PC-9 (cell line): ENCODE results near the gene PROSER3. TPM values are rescaled to one million over a fixed set of nuclear protein-coding genes. Genes with fewer than 3 reads are reported as not detected.

Source experiments
- BruUV-seq: library from RNA; stranded (reverse); fragments of 400-500 nt; replicated peaks from 2 replicates; lab custom pipeline; 2021; lab: Mats Ljungman, UMichigan
- CTCF ChIA-PET: fragments of 300-600 bp; sonication (Branson Sonifier 250); formaldehyde crosslinking; loops from one replicate; lab custom pipeline; 2022; ENCODE audit warnings: antibody characterized with exemption; lab: Charles Lee
- POLR2A ChIA-PET: fragments of 300-600 bp; sonication (Branson Sonifier 250); formaldehyde crosslinking; loops from one replicate; lab custom pipeline; 2022; ENCODE audit warnings: antibody characterized with exemption; ENCODE audit not compliant: unreplicated experiment; lab: Charles Lee
- DNase-seq, 2 experiments: peaks; one replicate each; pipeline versions ENCODE4 v3.0.0 to v3.0.0-alpha.2; 2015 to 2022; ENCODE audit warnings: mixed read lengths in 1 of 2
- H2AFZ ChIP-seq: fragments of 200-600 bp; sonication (generic); 2 replicates; pipeline ENCODE4 v1.8.1; 2017; ENCODE audit warnings: antibody characterized with exemption
- H3F3A ChIP-seq: fragments of 200-600 bp; sonication (generic); 2 replicates; pipeline ENCODE4 v1.8.1; 2017; ENCODE audit warnings: antibody characterized with exemption, mild to moderate bottlenecking, low read depth; ENCODE audit not compliant: insufficient read depth
- H3K27ac ChIP-seq: fragments of 200-600 bp; sonication (generic); 2 replicates; pipeline ENCODE4 v1.6.1; 2016; ENCODE audit warnings: mixed run types
- H3K27me3 ChIP-seq: fragments of 200-600 bp; sonication (generic); 2 replicates; pipeline ENCODE4 v1.6.1; 2016; ENCODE audit warnings: low read depth, mixed run types; ENCODE audit not compliant: insufficient read depth
- H3K36me3 ChIP-seq: fragments of 200-600 bp; sonication (generic); 2 replicates; pipeline ENCODE4 v1.6.1; 2016; ENCODE audit warnings: low read depth, mixed run types
- H3K4me1 ChIP-seq: fragments of 200-600 bp; sonication (generic); replicated peaks from 2 replicates; pipeline ENCODE4 v1.6.1; 2016; ENCODE audit warnings: mixed run types; ENCODE audit not compliant: insufficient read depth
- H3K4me2 ChIP-seq: fragments of 200-600 bp; sonication (generic); 2 replicates; pipeline ENCODE4 v1.6.1; 2017; ENCODE audit warnings: mixed run types
- H3K4me3 ChIP-seq: fragments of 200-600 bp; sonication (generic); 2 replicates; pipeline ENCODE4 v1.6.1; 2016; ENCODE audit warnings: mixed run types
- H3K79me2 ChIP-seq: fragments of 200-600 bp; sonication (generic); 2 replicates; pipeline ENCODE4 v1.6.1; 2017; ENCODE audit warnings: low read depth, mixed run types
- H3K9me2 ChIP-seq: fragments of 200-600 bp; sonication (generic); 2 replicates; pipeline ENCODE4 v1.8.1; 2017; ENCODE audit warnings: mild to moderate bottlenecking; ENCODE audit not compliant: insufficient read depth
- H3K9me3 ChIP-seq: fragments of 200-600 bp; sonication (generic); 2 replicates; pipeline ENCODE4 v1.8.1; 2016; ENCODE audit warnings: low read depth; ENCODE audit not compliant: insufficient read depth
- H4K20me1 ChIP-seq: fragments of 200-600 bp; sonication (generic); 2 replicates; pipeline ENCODE4 v1.8.1; 2017; ENCODE audit not compliant: insufficient read depth
- EZH2 ChIP-seq: fragments of 200-600 bp; sonication (generic); IDR thresholded peaks from 2 replicates; pipeline ENCODE4 v1.8.0; 2017; ENCODE audit warnings: antibody characterized with exemption, low read depth
- intact Hi-C: fragments of 100-400 bp; cut with micrococcal nuclease; formaldehyde crosslinking; loops from one replicate; pipeline ENCODE4 v1.10.0; 2022; ENCODE audit not compliant: unreplicated experiment
- total RNA-seq: library from RNA; stranded (reverse); gene quantifications from 2 replicates; pipeline ENCODE4 v1.2.3, GENCODE V29; 2021
- TF ChIP-seq, protein P1 (sequence below): fragments of 200-600 bp; sonication (generic); conservative IDR thresholded peaks from 2 replicates; pipeline ENCODE4 v1.6.1; 2017; ENCODE audit warnings: mixed run types, antibody characterized with exemption, mild to moderate bottlenecking, moderate library complexity

Gene PROSER3
- total RNA-seq, 1 experiment from 2014 or later = 52.2 TPM

DNA sequence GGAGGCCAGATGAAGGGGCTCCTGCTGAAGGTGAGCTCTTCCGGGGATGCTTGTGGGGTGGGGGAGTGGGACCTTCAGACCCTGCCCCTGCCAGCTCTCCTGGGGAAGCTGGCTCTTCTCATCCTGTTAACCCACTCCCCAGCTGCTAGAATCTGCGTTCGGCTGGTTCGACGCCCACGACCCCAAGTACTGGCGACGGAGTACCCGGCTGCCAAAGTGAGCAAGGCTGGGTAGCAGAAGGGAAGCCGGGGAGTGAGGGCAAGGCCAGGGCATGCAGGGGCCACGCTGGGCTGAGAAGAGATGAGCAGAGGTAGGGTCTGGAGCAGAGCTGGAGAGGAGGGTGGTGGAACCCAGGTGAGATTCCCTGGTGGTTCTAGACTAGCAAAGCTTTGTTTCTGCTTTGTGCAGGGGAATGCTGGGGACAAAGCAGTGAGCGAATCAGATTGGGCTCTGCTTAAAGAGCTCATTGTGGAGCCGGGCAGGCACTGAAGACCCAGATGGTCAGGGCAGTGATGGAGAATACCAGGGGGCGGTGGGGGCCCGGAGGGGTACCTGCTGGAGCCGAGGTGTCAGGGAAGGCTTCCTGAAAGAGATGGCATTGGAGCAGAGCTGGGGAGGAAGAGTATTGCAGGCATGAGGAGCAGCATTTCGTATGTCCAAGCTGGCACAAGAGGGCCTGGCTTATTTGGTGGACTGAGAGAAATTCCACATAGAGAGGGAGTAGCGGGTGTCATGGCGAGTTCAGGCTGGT lies 29.8 kb upstream of the PROSER3 start:
- BruUV-seq = no TSS peak
- Histone ChIP-seq H3K27me3 (no peaks in the 10 kb centered on the region), H3K4me3 (no peak overlapping the region), H3K4me1 (no peaks in the 10 kb centered on the region), H3K36me3 (no peaks in the 10 kb centered on the region; the same call in 1 of the 2 replicates), H3K9me3 (no peaks in the 10 kb centered on the region), H3K4me2 (no peak overlapping the region), H3K79me2 (no peaks in the 10 kb centered on the region), H2AFZ (no peak overlapping the region), H4K20me1 (no peaks in the 10 kb centered on the region), H3K27ac (no peak overlapping the region), H3F3A (no peaks in the 10 kb centered on the region), H3K9me2 (no peaks in the 10 kb centered on the region)
- DNase-seq = no peak
- ChIA-PET CTCF (no interaction called here), POLR2A (interaction anchor here (0.8 kb wide), 1 partner anchor 604 kb away, joined by 5 read pairs; no protein-coding TSS in a partner anchor)
- intact Hi-C loops = no loop called here
- TF ChIP-seq, protein P1, sequence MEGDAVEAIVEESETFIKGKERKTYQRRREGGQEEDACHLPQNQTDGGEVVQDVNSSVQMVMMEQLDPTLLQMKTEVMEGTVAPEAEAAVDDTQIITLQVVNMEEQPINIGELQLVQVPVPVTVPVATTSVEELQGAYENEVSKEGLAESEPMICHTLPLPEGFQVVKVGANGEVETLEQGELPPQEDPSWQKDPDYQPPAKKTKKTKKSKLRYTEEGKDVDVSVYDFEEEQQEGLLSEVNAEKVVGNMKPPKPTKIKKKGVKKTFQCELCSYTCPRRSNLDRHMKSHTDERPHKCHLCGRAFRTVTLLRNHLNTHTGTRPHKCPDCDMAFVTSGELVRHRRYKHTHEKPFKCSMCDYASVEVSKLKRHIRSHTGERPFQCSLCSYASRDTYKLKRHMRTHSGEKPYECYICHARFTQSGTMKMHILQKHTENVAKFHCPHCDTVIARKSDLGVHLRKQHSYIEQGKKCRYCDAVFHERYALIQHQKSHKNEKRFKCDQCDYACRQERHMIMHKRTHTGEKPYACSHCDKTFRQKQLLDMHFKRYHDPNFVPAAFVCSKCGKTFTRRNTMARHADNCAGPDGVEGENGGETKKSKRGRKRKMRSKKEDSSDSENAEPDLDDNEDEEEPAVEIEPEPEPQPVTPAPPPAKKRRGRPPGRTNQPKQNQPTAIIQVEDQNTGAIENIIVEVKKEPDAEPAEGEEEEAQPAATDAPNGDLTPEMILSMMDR = no peak
- TF ChIP-seq EZH2 = no peak

DNA sequence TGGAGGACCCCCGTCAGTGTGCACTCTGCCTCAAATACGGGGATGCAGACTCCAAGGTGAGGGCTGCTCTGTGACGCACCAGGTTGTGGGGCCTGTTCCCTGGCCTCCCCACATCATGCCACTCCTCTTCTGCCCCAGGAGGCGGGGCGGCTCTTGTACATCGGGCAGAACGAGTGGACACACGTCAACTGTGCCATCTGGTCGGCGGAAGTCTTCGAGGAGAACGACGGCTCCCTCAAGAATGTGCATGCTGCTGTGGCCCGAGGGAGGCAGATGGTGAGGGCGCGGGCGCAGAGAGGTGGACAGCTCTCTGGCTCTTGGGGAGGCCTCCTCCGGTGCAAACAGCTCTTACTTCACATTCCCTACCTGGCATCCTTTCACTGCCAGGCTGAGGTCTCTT lies 29.0 kb upstream of the PROSER3 start:
- POLR2A ChIA-PET = interaction anchor here (0.8 kb wide), 1 partner anchor 604 kb away, joined by 5 read pairs; no protein-coding TSS in a partner anchor
- no peaks in the 10 kb centered on the region for H3K27me3 ChIP-seq
- H3K79me2 ChIP-seq = no peaks in the 10 kb centered on the region

DNA sequence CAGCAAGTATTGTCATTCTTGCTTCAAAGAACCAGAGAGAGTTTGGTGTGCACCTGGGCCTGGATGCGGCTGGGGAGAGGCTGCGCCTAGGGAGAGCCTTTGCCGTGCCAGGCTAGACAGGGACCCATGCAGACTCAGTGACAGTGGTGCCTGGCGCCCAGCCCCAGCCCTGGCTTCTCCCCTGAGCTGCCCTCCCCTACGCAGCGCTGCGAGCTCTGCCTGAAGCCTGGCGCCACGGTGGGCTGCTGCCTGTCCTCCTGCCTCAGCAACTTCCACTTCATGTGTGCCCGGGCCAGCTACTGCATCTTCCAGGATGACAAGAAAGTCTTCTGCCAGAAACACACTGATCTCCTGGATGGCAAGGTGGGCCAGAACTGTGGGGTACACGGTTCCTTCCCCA lies 28.2 kb upstream of the PROSER3 start:
- BruUV-seq = no TSS peak
- POLR2A ChIA-PET = no interaction called here
- Histone ChIP-seq H3K36me3 (no peaks in the 10 kb centered on the region; the same call in 1 of the 2 replicates), H3K9me3 (no peaks in the 10 kb centered on the region), H4K20me1 (no peaks in the 10 kb centered on the region), H3K4me3 (no peak overlapping the region), H3K27me3 (no peaks in the 10 kb centered on the region), H3K4me2 (no peak overlapping the region), H3K27ac (no peak overlapping the region), H3K79me2 (no peaks in the 10 kb centered on the region), H3K4me1 (no peaks in the 10 kb centered on the region), H2AFZ (no peak overlapping the region), H3K9me2 (no peaks in the 10 kb centered on the region), H3F3A (no peaks in the 10 kb centered on the region)
- intact Hi-C loops = no loop called here
- no peak for TF ChIP-seq EZH2
- TF ChIP-seq, protein P1 = no peak
- no peak for DNase-seq
- CTCF ChIA-PET = no interaction called here

More for the DNA sequence above, 29.0 kb upstream of the PROSER3 start:
- no peaks in the 10 kb centered on the region for H3K9me2 ChIP-seq
- H3K4me3 ChIP-seq = no peak overlapping the region
- H3K4me1 ChIP-seq = no peaks in the 10 kb centered on the region
- TF ChIP-seq, protein P1 = no peak
- no peak for TF ChIP-seq EZH2
- intact Hi-C loops = no loop called here
- no peaks in the 10 kb centered on the region for H3F3A ChIP-seq
- DNase-seq = no peak
- H3K36me3 ChIP-seq = no peaks in the 10 kb centered on the region; the same call in 1 of the 2 replicates
- no peak overlapping the region for H3K27ac ChIP-seq
- no peaks in the 10 kb centered on the region for H3K9me3 ChIP-seq
- no peak overlapping the region for H2AFZ ChIP-seq
- no TSS peak for BruUV-seq
- CTCF ChIA-PET = no interaction called here
- no peak overlapping the region for H3K4me2 ChIP-seq
- H4K20me1 ChIP-seq = no peaks in the 10 kb centered on the region
